ENCODE measurements around the gene CHD2. TPM values are rescaled to one million over a fixed set of nuclear protein-coding genes. Genes with fewer than 3 reads are reported as not detected.

CHD2 gene
- total and polyA plus RNA-seq, 8 donors = 21.5 to 833 (median 131) TPM

DNA sequence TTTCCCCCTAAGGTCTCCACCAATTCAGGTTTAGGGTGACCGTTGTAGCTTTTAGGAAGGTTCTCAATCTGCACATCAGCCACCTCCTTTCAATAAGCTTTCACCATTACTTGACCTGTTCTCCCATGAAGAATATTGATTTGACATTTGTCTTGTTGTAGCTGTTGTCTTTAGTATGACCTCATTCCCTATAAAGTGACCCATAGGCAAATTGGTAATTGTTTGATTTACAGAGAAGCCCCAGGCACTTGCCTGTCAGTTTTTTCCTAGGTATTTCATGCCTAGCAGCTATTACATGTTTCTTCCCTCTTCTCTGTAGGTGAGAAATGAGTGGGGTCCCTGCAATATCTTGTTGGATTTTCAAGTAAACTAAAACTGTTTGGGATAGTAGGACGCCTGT, 36.0 kb downstream of the CHD2 start:
- Histone ChIP-seq H3K4me3 (no peak overlapping the region), H3K27ac (peak overlapping the region in 1 of 5 donors; percentile 35), H3K27me3 (no peaks in the 10 kb centered on the region), H3K9me3 (no peaks in the 10 kb centered on the region), H3K36me3 (peaks cover 56 to 97% (median 96%) of the 10 kb centered on the region in 4 donors), H3K4me1 (peaks cover 8 to 57% (median 23%) of the 10 kb centered on the region in 4 donors)
- WGBS, 5 donors = 93 to 96% (median 95%) methylated on average over 2 of the region's 2 CpGs
- intact Hi-C loops (cut with DNase I; ENCODE audit: low total_unique reads) = no loop called here
- DNase-seq = no peak
- TF ChIP-seq EP300 (IDR thresholded peaks at IDR 0.05) = no peak
- TF ChIP-seq POLR2A (IDR thresholded peaks at IDR 0.05) = no peak
- TF ChIP-seq, protein P1, sequence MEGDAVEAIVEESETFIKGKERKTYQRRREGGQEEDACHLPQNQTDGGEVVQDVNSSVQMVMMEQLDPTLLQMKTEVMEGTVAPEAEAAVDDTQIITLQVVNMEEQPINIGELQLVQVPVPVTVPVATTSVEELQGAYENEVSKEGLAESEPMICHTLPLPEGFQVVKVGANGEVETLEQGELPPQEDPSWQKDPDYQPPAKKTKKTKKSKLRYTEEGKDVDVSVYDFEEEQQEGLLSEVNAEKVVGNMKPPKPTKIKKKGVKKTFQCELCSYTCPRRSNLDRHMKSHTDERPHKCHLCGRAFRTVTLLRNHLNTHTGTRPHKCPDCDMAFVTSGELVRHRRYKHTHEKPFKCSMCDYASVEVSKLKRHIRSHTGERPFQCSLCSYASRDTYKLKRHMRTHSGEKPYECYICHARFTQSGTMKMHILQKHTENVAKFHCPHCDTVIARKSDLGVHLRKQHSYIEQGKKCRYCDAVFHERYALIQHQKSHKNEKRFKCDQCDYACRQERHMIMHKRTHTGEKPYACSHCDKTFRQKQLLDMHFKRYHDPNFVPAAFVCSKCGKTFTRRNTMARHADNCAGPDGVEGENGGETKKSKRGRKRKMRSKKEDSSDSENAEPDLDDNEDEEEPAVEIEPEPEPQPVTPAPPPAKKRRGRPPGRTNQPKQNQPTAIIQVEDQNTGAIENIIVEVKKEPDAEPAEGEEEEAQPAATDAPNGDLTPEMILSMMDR (IDR thresholded peaks at IDR 0.05) = no peak
- no peak for TF ChIP-seq POLR2AphosphoS5 (IDR thresholded peaks at IDR 0.05)

DNA sequence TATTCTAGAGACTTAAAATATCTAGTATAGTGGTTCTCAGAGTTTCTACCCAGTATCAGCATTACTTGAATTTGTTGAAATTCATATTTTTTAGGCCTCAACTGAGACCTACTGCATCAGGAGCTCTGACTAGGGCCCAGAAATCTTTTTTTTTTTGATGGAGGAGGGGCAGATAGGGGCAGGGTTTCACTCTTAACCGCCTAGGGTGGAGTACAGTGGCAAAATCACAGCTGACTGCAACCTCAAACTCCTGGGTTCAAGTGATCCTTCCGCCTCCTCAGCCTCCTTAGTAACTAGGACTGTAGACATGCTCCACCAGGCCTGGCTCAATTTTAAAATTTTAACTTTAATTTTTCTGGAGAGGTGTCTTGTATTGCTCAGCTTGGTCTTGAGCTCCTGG, 36.6 kb downstream of the CHD2 start:
- peaks cover 8 to 54% (median 23%) of the 10 kb centered on the region in 4 donors for H3K4me1 ChIP-seq
- H3K9me3 ChIP-seq = no peaks in the 10 kb centered on the region
- TF ChIP-seq EP300 (IDR thresholded peaks at IDR 0.05) = no peak
- no peak for TF ChIP-seq POLR2AphosphoS5 (IDR thresholded peaks at IDR 0.05)
- TF ChIP-seq POLR2A (IDR thresholded peaks at IDR 0.05) = no peak
- TF ChIP-seq, protein P1 (IDR thresholded peaks at IDR 0.05) = no peak
- H3K36me3 ChIP-seq = peaks cover 54 to 97% (median 96%) of the 10 kb centered on the region in 4 donors
- no peak for DNase-seq
- H3K27me3 ChIP-seq = no peaks in the 10 kb centered on the region
- WGBS, 5 donors = 76 to 92% (median 89%) methylated on average over 2 of the region's 2 CpGs
- intact Hi-C loops (cut with DNase I; ENCODE audit: low total_unique reads) = no loop called here
- no peak overlapping the region for H3K4me3 ChIP-seq
- H3K27ac ChIP-seq = peak overlapping the region in 2 of 5 donors; percentile 18 to 35

DNA sequence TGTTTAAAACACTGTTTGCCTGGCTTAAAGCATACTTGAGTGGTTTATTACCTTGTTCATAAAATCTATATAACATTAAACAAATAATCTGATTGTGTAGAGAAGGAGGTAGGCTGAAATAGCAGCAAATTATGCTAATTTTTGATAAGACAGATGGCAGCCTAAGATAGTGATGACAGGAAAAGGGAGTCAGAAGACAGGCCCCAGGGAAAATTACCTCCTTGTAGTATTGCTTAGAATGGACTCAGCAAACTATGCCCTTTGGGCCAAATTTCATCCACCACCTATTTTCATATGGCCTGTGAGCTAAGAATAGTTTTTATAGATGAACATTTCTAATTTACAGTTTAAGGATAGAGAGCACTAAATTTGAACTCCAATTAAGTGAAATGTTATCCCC, 37.8 kb downstream of the CHD2 start:
- no peak overlapping the region for H3K27ac ChIP-seq
- H3K4me3 ChIP-seq = no peak overlapping the region
- H3K27me3 ChIP-seq = no peaks in the 10 kb centered on the region
- peaks cover 8 to 49% (median 20%) of the 10 kb centered on the region in 4 donors for H3K4me1 ChIP-seq
- intact Hi-C loops (cut with DNase I; ENCODE audit: low total_unique reads) = no loop called here
- peaks cover 56 to 97% (median 96%) of the 10 kb centered on the region in 4 donors for H3K36me3 ChIP-seq
- H3K9me3 ChIP-seq = no peaks in the 10 kb centered on the region
- no peak for DNase-seq
- TF ChIP-seq POLR2AphosphoS5 (IDR thresholded peaks at IDR 0.05) (no peak), EP300 (IDR thresholded peaks at IDR 0.05) (no peak), POLR2A (IDR thresholded peaks at IDR 0.05) (no peak)
- TF ChIP-seq, protein P1 (IDR thresholded peaks at IDR 0.05) = no peak

DNA sequence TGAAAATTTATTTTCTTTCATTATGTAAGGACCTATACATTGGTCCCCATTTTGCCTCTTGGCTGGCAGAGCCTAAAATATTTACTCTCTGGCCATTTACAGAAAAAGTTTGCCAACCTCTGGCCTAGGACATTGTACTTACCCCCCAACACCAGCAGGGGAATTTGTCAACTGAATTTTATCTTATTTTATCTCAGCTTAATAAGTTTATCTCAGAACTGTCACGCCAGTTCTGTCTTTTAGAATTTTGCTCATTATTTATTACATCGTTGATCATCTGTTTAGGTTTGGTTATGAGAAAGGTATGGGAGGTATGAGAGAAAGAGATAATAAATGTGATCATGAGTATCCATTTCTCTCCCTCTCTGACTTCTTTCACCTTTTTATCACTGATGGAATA, 38.3 kb downstream of the CHD2 start:
- H3K9me3 ChIP-seq = no peaks in the 10 kb centered on the region
- no peak for DNase-seq
- intact Hi-C loops (cut with DNase I; ENCODE audit: low total_unique reads) = no loop called here
- H3K4me1 ChIP-seq = peaks cover 8 to 44% (median 18%) of the 10 kb centered on the region in 4 donors
- no peak overlapping the region for H3K27ac ChIP-seq
- H3K36me3 ChIP-seq = peaks cover 60 to 97% (median 96%) of the 10 kb centered on the region in 4 donors
- 57 to 78% (median 72%) methylated on average over 2 of the region's 2 CpGs for whole genome bisulfite sequencing, 5 donors
- H3K27me3 ChIP-seq = no peaks in the 10 kb centered on the region
- no peak for TF ChIP-seq POLR2AphosphoS5 (IDR thresholded peaks at IDR 0.05)
- no peak for TF ChIP-seq POLR2A (IDR thresholded peaks at IDR 0.05)
- TF ChIP-seq, protein P1 (IDR thresholded peaks at IDR 0.05) = no peak
- TF ChIP-seq EP300 (IDR thresholded peaks at IDR 0.05) = no peak
- no peak overlapping the region for H3K4me3 ChIP-seq
